Measurements from ENCODE around the gene SLC39A10. TPM values are rescaled to one million over a fixed set of nuclear protein-coding genes. Genes with fewer than 3 reads are reported as not detected.

The SLC39A10 gene
- total RNA-seq, 1 donor from 2014 or later = 24.0 TPM

- Mint-ChIP-seq H3K36me3 (ENCODE audit: low read depth) (no peaks in the 10 kb centered on the region), H3K9me3 (ENCODE audit: low read depth) (no peaks in the 10 kb centered on the region), H3K4me1 (ENCODE audit: low read depth) (peaks cover 15% of the 10 kb centered on the region), H3K27ac (ENCODE audit: unreplicated experiment) (no peak overlapping the region), H3K4me3 (ENCODE audit: unreplicated experiment) (no peak overlapping the region), H3K27me3 (ENCODE audit: low read depth) (no peaks in the 10 kb centered on the region)
- DNase-seq (ENCODE audit: low spot score) = no peak
- no peak for TF ChIP-seq CTCF (IDR thresholded peaks at IDR 0.05)
These were observed 9.2 kb downstream of the SLC39A10 start for GRCh38 chr2:195666113-195666712.

GRCh38 chr2:195667974-195668373 is 10.9 kb downstream of the SLC39A10 start:
- TF ChIP-seq CTCF (IDR thresholded peaks at IDR 0.05) = no peak
- H3K4me1 Mint-ChIP-seq (ENCODE audit: low read depth) = peaks cover 7% of the 10 kb centered on the region
- no peaks in the 10 kb centered on the region for H3K27me3 Mint-ChIP-seq (ENCODE audit: low read depth)
- no peak overlapping the region for H3K4me3 Mint-ChIP-seq (ENCODE audit: unreplicated experiment)
- no peaks in the 10 kb centered on the region for H3K9me3 Mint-ChIP-seq (ENCODE audit: low read depth)
- no peak overlapping the region for H3K27ac Mint-ChIP-seq (ENCODE audit: unreplicated experiment)
- H3K36me3 Mint-ChIP-seq (ENCODE audit: low read depth) = no peaks in the 10 kb centered on the region
- DNase-seq (ENCODE audit: low spot score) = no peak

- no peak for TF ChIP-seq CTCF (IDR thresholded peaks at IDR 0.05)
- Mint-ChIP-seq H3K9me3 (ENCODE audit: low read depth) (no peaks in the 10 kb centered on the region), H3K4me3 (ENCODE audit: unreplicated experiment) (no peak overlapping the region), H3K4me1 (ENCODE audit: low read depth) (peaks cover 5% of the 10 kb centered on the region), H3K36me3 (ENCODE audit: low read depth) (no peaks in the 10 kb centered on the region), H3K27ac (ENCODE audit: unreplicated experiment) (no peak overlapping the region), H3K27me3 (ENCODE audit: low read depth) (no peaks in the 10 kb centered on the region)
- DNase-seq (ENCODE audit: low spot score) = no peak
These were observed 13.2 kb downstream of the SLC39A10 start for GRCh38 chr2:195670191-195670590.

GRCh38 chr2:195671563-195671962 is 14.5 kb downstream of the SLC39A10 start:
- Mint-ChIP-seq H3K4me3 (ENCODE audit: unreplicated experiment) (no peak overlapping the region), H3K27me3 (ENCODE audit: low read depth) (no peaks in the 10 kb centered on the region), H3K27ac (ENCODE audit: unreplicated experiment) (no peak overlapping the region), H3K4me1 (ENCODE audit: low read depth) (no peaks in the 10 kb centered on the region), H3K36me3 (ENCODE audit: low read depth) (no peaks in the 10 kb centered on the region), H3K9me3 (ENCODE audit: low read depth) (no peaks in the 10 kb centered on the region)
- TF ChIP-seq CTCF (IDR thresholded peaks at IDR 0.05) = no peak
- DNase-seq (ENCODE audit: low spot score) = no peak

- DNase-seq (ENCODE audit: low spot score) = no peak
- Mint-ChIP-seq H3K4me1 (ENCODE audit: low read depth) (no peaks in the 10 kb centered on the region), H3K36me3 (ENCODE audit: low read depth) (no peaks in the 10 kb centered on the region), H3K27me3 (ENCODE audit: low read depth) (no peaks in the 10 kb centered on the region), H3K27ac (ENCODE audit: unreplicated experiment) (no peak overlapping the region), H3K9me3 (ENCODE audit: low read depth) (no peaks in the 10 kb centered on the region), H3K4me3 (ENCODE audit: unreplicated experiment) (no peak overlapping the region)
- peak; percentile 32 for TF ChIP-seq CTCF (IDR thresholded peaks at IDR 0.05)
These were observed 15.6 kb downstream of the SLC39A10 start for GRCh38 chr2:195672674-195673073.
